ENCODE results near the gene C16orf95. TPM values are rescaled to one million over a fixed set of nuclear protein-coding genes. Genes with fewer than 3 reads are reported as not detected.
"Not testable (repeated sequence)": the region's sequence is repeated elsewhere in the genome, so short reads cannot be mapped to it uniquely, and the experiment has no call there.

The C16orf95 gene
- total and polyA plus RNA-seq, 4 donors = 2.0 to 6.2 (median 4.6) TPM

DNA sequence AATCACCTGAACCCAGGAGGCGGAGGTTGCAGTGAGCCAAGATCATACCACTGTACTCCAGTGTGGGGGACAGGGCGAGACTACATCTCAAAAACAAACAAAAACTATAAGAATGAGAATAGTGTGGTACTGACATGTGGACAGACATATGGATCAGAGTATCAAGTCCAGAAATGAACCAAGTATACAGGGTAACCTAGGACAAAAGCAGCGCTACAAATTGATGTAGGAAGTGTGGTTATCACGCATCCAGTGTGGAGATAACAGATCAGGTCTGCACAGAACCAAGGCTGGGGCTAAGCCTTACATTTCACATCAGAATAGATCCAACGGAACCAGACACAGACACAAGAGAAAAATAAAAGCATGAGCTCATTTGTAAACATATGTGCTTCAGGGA, 23.0 kb upstream of the C16orf95 start:
- WGBS = 96% methylated on average over 5 of the region's 5 CpGs
- DNase-seq (ENCODE audit: low spot score) = no peak

GRCh38 chr16:87339724-87340105, 22.5 kb upstream of the C16orf95 start:
- 96% methylated on average over 11 of the region's 11 CpGs for WGBS
- not testable (repeated sequence) for H3K4me1 ChIP-seq (ENCODE audit: control insufficient read depth in 4 of 4, insufficient read depth in 4 of 4, low read length in 3 of 4); H3K27ac ChIP-seq (ENCODE audit: low read depth in 1 of 2, low read length in 2 of 2); H3K9ac ChIP-seq (ENCODE audit: low read depth in 1 of 2, low read length in 2 of 2); DNase-seq (ENCODE audit: low spot score); H3K27me3 ChIP-seq (ENCODE audit: control insufficient read depth in 4 of 4, insufficient read depth in 4 of 4, low read length in 3 of 4); H3K4me3 ChIP-seq (ENCODE audit: low read depth in 1 of 3, low read length in 3 of 3); H3K9me3 ChIP-seq (ENCODE audit: control insufficient read depth in 4 of 4, low read length in 3 of 4)
- H3K36me3 ChIP-seq (ENCODE audit: control insufficient read depth in 4 of 4, insufficient read depth in 3 of 4, low read depth in 1 of 4, low read length in 3 of 4) = peaks cover 11 to 75% (median 32%) of the 10 kb centered on the region in 4 donors

More for the DNA sequence above, 23.0 kb upstream of the C16orf95 start:
- no peak overlapping the region for H3K4me3 ChIP-seq (ENCODE audit: low read depth in 1 of 3, low read length in 3 of 3)
- no peaks in the 10 kb centered on the region for H3K9me3 ChIP-seq (ENCODE audit: control insufficient read depth in 4 of 4, low read length in 3 of 4)
- peaks cover 11 to 70% (median 30%) of the 10 kb centered on the region in 4 donors for H3K36me3 ChIP-seq (ENCODE audit: control insufficient read depth in 4 of 4, insufficient read depth in 3 of 4, low read depth in 1 of 4, low read length in 3 of 4)
- TF ChIP-seq HNF4G (IDR thresholded peaks at IDR 0.05) (no peak), JUND (IDR thresholded peaks at IDR 0.05) (no peak), TAF1 (conservative IDR thresholded peaks at IDR 0.05) (no peak), MAX (IDR thresholded peaks at IDR 0.05) (no peak), GABPA (IDR thresholded peaks at IDR 0.05 in 1 of 2, conservative IDR thresholded peaks at IDR 0.05 in 1 of 2) (no peak), HNF4A (conservative IDR thresholded peaks at IDR 0.05) (no peak), FOXA2 (IDR thresholded peaks at IDR 0.05) (no peak), YY1 (IDR thresholded peaks at IDR 0.05) (no peak), ZBTB33 (IDR thresholded peaks at IDR 0.05) (no peak), EGR1 (IDR thresholded peaks at IDR 0.05; ENCODE audit: low read depth in 2 of 2) (no peak), FOXA1 (IDR thresholded peaks at IDR 0.05) (no peak), RAD21 (IDR thresholded peaks at IDR 0.05) (no peak)
- TF ChIP-seq, protein P1, sequence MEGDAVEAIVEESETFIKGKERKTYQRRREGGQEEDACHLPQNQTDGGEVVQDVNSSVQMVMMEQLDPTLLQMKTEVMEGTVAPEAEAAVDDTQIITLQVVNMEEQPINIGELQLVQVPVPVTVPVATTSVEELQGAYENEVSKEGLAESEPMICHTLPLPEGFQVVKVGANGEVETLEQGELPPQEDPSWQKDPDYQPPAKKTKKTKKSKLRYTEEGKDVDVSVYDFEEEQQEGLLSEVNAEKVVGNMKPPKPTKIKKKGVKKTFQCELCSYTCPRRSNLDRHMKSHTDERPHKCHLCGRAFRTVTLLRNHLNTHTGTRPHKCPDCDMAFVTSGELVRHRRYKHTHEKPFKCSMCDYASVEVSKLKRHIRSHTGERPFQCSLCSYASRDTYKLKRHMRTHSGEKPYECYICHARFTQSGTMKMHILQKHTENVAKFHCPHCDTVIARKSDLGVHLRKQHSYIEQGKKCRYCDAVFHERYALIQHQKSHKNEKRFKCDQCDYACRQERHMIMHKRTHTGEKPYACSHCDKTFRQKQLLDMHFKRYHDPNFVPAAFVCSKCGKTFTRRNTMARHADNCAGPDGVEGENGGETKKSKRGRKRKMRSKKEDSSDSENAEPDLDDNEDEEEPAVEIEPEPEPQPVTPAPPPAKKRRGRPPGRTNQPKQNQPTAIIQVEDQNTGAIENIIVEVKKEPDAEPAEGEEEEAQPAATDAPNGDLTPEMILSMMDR (IDR thresholded peaks at IDR 0.05; ENCODE audit: low read depth, low read length, missing input control) = no peak
- no peak overlapping the region for H3K27ac ChIP-seq (ENCODE audit: low read depth in 1 of 2, low read length in 2 of 2)
- H3K27me3 ChIP-seq (ENCODE audit: control insufficient read depth in 4 of 4, insufficient read depth in 4 of 4, low read length in 3 of 4) = no peaks in the 10 kb centered on the region
- H3K9ac ChIP-seq (ENCODE audit: low read depth in 1 of 2, low read length in 2 of 2) = no peak overlapping the region
- no peaks in the 10 kb centered on the region for H3K4me1 ChIP-seq (ENCODE audit: control insufficient read depth in 4 of 4, insufficient read depth in 4 of 4, low read length in 3 of 4)

GRCh38 chr16:87339086-87339723, 22.0 kb upstream of the C16orf95 start:
- 94% methylated on average over 17 of the region's 17 CpGs for WGBS
- no peak for TF ChIP-seq HNF4G (IDR thresholded peaks at IDR 0.05)
- TF ChIP-seq JUND (IDR thresholded peaks at IDR 0.05) = no peak
- TF ChIP-seq EGR1 (IDR thresholded peaks at IDR 0.05; ENCODE audit: low read depth in 2 of 2) = no peak
- no peak for TF ChIP-seq ZBTB33 (IDR thresholded peaks at IDR 0.05)
- TF ChIP-seq, protein P1 (IDR thresholded peaks at IDR 0.05; ENCODE audit: low read depth, low read length, missing input control) = no peak
- no peak for TF ChIP-seq GABPA (IDR thresholded peaks at IDR 0.05 in 1 of 2, conservative IDR thresholded peaks at IDR 0.05 in 1 of 2)
- no peak for TF ChIP-seq NR2F2 (IDR thresholded peaks at IDR 0.05)
- Histone ChIP-seq H3K9ac (ENCODE audit: low read depth in 1 of 2, low read length in 2 of 2) (no peak overlapping the region), H3K9me3 (ENCODE audit: control insufficient read depth in 4 of 4, low read length in 3 of 4) (no peaks in the 10 kb centered on the region), H3K27ac (ENCODE audit: low read depth in 1 of 2, low read length in 2 of 2) (no peak overlapping the region), H3K4me3 (ENCODE audit: low read depth in 1 of 3, low read length in 3 of 3) (no peak overlapping the region), H3K4me1 (ENCODE audit: control insufficient read depth in 4 of 4, insufficient read depth in 4 of 4, low read length in 3 of 4) (no peaks in the 10 kb centered on the region), H3K36me3 (ENCODE audit: control insufficient read depth in 4 of 4, insufficient read depth in 3 of 4, low read depth in 1 of 4, low read length in 3 of 4) (peaks cover 15 to 78% (median 35%) of the 10 kb centered on the region in 4 donors), H3K27me3 (ENCODE audit: control insufficient read depth in 4 of 4, insufficient read depth in 4 of 4, low read length in 3 of 4) (no peaks in the 10 kb centered on the region)
- DNase-seq (ENCODE audit: low spot score) = no peak

Data from liver (tissue), 9 donors.